Measurements from ENCODE around the gene IL5.

Gene IL5

GRCh38 chr5:132510076-132510475 is 33.2 kb downstream of the IL5 start:
- TF ChIP-seq, protein P1, sequence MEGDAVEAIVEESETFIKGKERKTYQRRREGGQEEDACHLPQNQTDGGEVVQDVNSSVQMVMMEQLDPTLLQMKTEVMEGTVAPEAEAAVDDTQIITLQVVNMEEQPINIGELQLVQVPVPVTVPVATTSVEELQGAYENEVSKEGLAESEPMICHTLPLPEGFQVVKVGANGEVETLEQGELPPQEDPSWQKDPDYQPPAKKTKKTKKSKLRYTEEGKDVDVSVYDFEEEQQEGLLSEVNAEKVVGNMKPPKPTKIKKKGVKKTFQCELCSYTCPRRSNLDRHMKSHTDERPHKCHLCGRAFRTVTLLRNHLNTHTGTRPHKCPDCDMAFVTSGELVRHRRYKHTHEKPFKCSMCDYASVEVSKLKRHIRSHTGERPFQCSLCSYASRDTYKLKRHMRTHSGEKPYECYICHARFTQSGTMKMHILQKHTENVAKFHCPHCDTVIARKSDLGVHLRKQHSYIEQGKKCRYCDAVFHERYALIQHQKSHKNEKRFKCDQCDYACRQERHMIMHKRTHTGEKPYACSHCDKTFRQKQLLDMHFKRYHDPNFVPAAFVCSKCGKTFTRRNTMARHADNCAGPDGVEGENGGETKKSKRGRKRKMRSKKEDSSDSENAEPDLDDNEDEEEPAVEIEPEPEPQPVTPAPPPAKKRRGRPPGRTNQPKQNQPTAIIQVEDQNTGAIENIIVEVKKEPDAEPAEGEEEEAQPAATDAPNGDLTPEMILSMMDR (IDR thresholded peaks at IDR 0.05; ENCODE audit: insufficient read depth, missing control alignments), result no peak
- FAIRE-seq (no peak), DNase-seq (ENCODE audit: insufficient read length, low spot score) (no peak)

DNA sequence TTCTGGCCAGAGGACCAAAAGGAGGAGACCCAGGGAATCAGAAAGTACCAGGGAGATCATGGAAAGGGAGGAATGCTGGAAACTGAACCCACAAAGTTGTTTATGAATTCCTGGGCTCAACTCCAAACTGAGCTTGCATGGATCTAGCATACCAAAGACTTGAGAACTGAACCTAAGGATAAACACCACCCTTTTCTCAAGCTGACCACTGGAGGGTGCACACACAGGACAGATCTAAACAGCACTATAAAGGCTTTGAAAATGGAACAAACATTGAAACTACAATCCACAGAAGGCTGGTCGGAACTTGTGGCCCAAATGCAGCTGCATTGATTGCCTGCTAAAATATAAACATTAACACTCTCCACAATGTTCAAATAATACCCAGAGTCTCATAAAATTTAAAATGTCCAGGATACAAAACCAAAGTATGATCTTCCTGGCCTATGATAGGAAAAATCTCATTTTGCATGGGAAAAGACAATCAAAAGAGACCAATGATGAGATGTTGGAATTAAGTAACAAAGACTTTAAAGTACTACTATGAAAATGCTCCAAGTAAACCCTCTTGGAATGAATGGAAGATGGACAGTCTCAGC is 37.1 kb downstream of the IL5 start:
- no peak for FAIRE-seq
- TF ChIP-seq, protein P1 (IDR thresholded peaks at IDR 0.05; ENCODE audit: insufficient read depth, missing control alignments), result peak; percentile 47
- DNase-seq (ENCODE audit: insufficient read length, low spot score), result no peak

GRCh38 chr5:132505641-132506040 is 37.7 kb downstream of the IL5 start:
- TF ChIP-seq, protein P1 (IDR thresholded peaks at IDR 0.05; ENCODE audit: insufficient read depth, missing control alignments), result no peak
- no peak for FAIRE-seq

DNA sequence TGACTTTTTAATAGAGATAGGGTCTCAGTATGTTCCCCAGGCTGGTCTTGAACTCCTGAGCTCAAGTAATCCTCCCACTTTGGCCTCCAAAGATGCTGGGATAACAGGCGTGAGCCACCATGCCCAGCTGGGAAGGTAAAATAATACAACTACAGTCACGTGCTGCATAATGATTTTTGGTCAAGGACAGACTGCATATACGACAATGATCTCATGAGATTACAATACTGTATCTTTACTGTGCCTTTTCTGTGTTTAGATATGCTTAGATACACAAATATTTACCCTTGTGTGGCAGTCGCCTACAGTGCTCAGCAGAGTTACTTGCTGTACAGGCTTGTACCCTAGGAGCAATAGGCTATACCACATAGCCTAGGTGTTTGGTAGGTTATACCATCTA is 38.6 kb downstream of the IL5 start:
- TF ChIP-seq, protein P1 (IDR thresholded peaks at IDR 0.05; ENCODE audit: insufficient read depth, missing control alignments), result no peak
- DNase-seq (ENCODE audit: insufficient read length, low spot score) (no peak), FAIRE-seq (no peak)

More at GRCh38 chr5:132505641-132506040, 37.7 kb downstream of the IL5 start:
- DNase-seq (ENCODE audit: insufficient read length, low spot score), result no peak

GRCh38 chr5:132503244-132503643 is 40.1 kb downstream of the IL5 start:
- DNase-seq (ENCODE audit: insufficient read length, low spot score), result no peak
- no peak for FAIRE-seq
- TF ChIP-seq, protein P1 (IDR thresholded peaks at IDR 0.05; ENCODE audit: insufficient read depth, missing control alignments), result no peak

DNA sequence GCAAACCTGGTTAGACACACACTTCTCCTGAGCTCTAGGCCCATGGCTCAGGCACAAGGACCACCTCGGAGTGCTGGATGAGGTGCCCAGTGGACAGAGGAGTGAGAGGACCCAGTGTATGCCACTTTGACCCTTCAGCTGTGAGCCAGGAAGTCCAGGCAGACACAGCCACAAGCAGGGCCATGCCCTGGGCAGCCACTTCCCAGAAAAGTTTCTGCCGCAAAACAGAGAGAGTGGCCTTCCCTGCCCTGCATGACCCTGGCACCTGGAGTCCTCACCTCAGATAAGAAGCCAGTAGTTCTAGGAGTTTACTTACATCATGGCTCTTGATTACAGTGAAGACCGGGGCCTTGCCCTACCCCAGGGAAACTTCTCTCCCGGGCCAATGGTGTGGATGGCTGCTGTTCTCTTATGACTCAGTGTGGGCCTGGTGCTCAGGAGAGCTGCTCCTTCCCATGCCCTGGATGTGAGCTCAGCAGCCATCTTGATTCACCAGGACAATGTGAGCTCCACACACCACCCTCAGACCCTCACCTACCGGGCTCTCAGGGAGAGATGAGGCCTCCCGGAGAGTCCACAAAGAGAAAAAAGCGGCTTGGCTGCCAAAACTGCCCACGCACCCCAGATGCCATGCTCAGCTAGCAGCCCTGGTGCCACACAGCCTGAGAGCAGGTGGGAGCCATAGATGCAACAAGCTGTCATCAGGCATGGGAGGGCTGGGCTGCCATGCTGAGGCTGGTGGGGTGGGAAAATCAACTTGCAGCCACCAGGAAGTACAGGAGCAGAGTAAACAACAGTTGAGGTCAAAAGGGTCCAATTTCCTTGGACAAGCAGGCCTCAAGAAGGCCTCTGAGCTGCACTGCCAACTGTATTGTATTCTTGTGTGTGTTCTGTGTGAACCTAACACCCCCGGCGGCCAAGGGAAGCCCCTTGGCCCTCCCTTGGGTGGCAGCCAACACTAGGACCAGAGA is 41.1 kb downstream of the IL5 start:
- DNase-seq (ENCODE audit: insufficient read length, low spot score) (no peak), FAIRE-seq (no peak)
- TF ChIP-seq, protein P1 (IDR thresholded peaks at IDR 0.05; ENCODE audit: insufficient read depth, missing control alignments), result no peak

- TF ChIP-seq, protein P1 (IDR thresholded peaks at IDR 0.05; ENCODE audit: insufficient read depth, missing control alignments), result no peak
- DNase-seq (ENCODE audit: insufficient read length, low spot score), result no peak
- FAIRE-seq, result no peak
Observed at GRCh38 chr5:132501629-132501956, 41.7 kb downstream of the IL5 start.
